GM13977 (cell line): ENCODE data around the gene KCNE3.

ENCODE experiments used
- DNase-seq: peaks from one replicate; pipeline ENCODE4 v3.0.0; 2012; ENCODE audit warnings: low spot score
- CTCF ChIP-seq: IDR thresholded peaks from 2 replicates; pipeline ENCODE4 v1.5.1; 2012; ENCODE audit warnings: mild to moderate bottlenecking, control low read depth; ENCODE audit not compliant: insufficient read depth; ENCODE audit errors: extremely low read depth, missing control alignments
- in situ Hi-C: fragments of 300-500 bp; cut with MboI; formaldehyde crosslinking; loops from one replicate; pipeline ENCODE4 v1.12.0; 2022; ENCODE audit warnings: low sequenced_read_pairs, low pct_unique_long_range_greater_than_20kb, mixed read lengths, inconsistent platforms; ENCODE audit not compliant: unreplicated experiment

Gene KCNE3

GRCh38 chr11:74438681-74439080, 28.7 kb downstream of the KCNE3 start:
- DNase-seq, result no peak
- in situ Hi-C loops, result no loop called here
- TF ChIP-seq CTCF, result no peak

GRCh38 chr11:74437441-74438042, 29.8 kb downstream of the KCNE3 start:
- in situ Hi-C loops, result no loop called here
- no peak for TF ChIP-seq CTCF
- no peak for DNase-seq

- no peak for DNase-seq
- in situ Hi-C loops, result no loop called here
- no peak for TF ChIP-seq CTCF
These were observed 32.8 kb downstream of the KCNE3 start for GRCh38 chr11:74434528-74434927.

GRCh38 chr11:74429205-74429604, 38.1 kb downstream of the KCNE3 start:
- TF ChIP-seq CTCF, result no peak
- in situ Hi-C loops, result no loop called here

GRCh38 chr11:74427384-74427886, 39.9 kb downstream of the KCNE3 start:
- no peak for TF ChIP-seq CTCF
- DNase-seq, result no peak

More at GRCh38 chr11:74429205-74429604, 38.1 kb downstream of the KCNE3 start:
- no peak for DNase-seq

GRCh38 chr11:74425100-74425499, 42.2 kb downstream of the KCNE3 start:
- TF ChIP-seq CTCF, result no peak
- in situ Hi-C loops, result no loop called here

More at GRCh38 chr11:74427384-74427886, 39.9 kb downstream of the KCNE3 start:
- in situ Hi-C loops, result no loop called here

More at GRCh38 chr11:74425100-74425499, 42.2 kb downstream of the KCNE3 start:
- DNase-seq, result no peak
